Measurements from ENCODE around the gene C11orf65. TPM values are rescaled to one million over a fixed set of nuclear protein-coding genes. Genes with fewer than 3 reads are reported as not detected.
A peak's percentile ranks its signal among the peaks of the same experiment; 100 is the strongest.

The C11orf65 gene, protein sequence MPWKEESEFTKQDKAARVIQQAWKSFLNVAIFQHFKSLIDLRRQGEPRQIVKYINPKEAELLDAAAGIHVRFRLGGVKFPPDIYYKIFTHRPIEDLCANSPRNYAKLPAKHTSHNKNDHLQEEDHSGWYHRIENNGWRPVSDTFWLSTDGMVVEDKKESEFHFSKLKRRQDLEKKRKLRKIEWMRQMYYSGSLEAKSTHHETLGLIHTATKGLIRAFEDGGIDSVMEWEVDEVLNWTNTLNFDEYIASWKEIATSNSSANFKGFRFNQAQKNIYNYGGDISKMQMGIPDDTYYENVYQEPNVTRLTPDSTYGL
- total RNA-seq (2014; rRNA removed; shearing (Covaris generic)) = 0.41 TPM in 1 of 2 replicates, not detected in the other

DNA sequence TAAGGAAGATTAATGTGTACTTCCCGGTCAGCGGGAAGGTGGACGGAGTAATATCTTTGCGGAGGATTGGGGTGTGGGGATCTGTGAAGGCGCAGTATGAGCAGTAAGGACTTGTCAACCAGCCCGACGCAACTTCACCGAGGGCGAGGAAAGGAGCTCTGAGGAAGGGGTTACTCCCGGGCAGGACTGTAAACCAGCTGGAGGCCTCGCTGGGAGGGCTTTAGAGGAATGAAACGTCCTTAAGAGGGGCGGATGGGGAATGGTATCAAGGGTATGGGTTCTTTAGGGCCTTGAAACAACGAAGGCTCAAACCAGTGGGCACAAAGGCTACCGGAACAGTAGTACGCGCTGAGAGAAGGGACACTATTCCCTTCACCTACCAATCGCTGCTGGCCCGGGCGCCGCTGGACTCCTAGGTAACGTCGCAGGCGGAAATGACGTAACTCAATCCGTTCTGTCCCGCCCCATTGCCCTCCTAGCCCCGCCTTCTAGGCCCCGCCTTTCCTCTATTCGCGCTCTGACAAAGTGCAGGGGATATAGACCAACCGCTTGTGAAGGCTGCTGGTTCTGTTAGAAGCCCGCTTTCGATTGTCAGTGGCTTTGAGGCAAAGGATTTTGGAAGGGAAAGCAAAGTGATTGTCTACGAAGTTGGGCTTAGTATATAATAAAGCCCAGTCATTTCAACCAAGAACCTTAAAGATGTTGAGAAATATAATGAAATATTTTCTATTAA lies at the start of gene C11orf65:
C11orf65 (minus strand) TSS at position 439 of the 733 bp plus-strand sequence. CDS start 5,970 bp downstream, outside the sequence.
- peak; percentile 94 for DNase-seq (ENCODE audit: low spot score)

DNA sequence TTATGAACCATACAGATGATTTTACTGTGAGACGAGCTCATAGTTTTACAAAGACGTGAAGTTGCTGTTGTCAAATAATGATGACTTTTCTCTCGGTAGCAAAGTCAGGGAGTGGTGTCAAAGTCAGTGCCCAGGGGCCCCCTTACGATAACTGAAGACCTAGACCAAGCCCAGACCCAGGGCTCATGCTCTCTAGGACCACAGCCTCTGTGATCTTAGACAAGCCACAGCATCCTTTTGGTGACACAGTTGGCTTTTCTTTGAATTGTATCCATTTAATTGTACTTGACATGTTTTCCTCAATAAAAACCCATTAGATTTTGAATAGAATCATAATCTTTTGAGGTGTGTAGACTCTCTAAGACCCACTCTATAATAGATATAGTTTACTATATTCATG lies 48.8 kb upstream of the C11orf65 start:
- DNase-seq (ENCODE audit: low spot score) = no peak

DNA sequence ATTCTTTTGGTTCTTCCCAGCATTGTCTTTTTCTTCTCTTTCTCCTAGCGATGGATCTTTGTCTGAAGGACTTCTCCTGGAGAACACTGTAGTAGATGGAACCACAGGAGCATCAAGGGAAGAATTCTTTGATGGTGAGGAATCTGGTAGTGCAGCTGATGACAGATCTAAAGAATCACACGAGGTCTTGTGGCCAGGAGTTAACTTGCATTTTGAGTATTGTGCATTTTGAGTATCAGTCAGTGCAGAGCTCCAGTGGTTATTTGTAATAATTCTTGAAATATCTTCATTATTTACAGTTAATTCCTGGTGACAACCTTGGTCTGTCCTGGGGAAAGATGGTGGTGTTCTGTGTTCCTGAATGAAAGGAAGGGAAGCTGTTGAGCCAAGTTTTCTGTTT lies 45.4 kb upstream of the C11orf65 start:
- DNase-seq (ENCODE audit: low spot score) = no peak

DNA sequence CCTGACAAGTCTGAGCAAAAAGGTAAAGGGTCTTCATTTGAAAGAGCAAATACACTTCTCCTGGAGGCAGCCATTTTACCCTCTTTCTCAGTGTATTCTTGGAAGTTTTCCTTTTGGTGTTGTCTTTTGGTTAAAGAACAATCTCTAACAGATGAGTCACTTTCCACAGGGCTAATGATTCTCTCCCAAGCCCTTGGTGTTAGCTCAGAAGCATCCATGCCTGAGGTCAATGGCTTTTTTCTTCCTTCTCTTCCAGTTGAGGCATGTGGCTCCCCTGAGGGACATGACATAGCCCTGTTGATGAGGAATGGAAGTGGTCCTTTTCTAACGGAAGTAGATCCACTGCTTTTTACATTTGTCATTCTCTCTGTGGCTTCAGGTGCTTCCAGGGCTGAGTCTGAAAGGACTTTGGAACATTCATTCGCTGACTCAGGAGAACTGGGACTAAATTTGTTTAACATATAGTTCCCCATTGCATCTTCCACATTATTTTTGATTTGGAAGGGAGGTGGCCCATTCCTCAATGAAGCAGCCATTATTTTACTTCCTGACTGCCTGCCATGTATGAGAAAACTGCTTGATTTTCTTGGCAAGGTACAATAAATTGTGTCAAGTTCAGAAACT lies 44.6 kb upstream of the C11orf65 start:
- peak; percentile 12 for DNase-seq (ENCODE audit: low spot score)

DNA sequence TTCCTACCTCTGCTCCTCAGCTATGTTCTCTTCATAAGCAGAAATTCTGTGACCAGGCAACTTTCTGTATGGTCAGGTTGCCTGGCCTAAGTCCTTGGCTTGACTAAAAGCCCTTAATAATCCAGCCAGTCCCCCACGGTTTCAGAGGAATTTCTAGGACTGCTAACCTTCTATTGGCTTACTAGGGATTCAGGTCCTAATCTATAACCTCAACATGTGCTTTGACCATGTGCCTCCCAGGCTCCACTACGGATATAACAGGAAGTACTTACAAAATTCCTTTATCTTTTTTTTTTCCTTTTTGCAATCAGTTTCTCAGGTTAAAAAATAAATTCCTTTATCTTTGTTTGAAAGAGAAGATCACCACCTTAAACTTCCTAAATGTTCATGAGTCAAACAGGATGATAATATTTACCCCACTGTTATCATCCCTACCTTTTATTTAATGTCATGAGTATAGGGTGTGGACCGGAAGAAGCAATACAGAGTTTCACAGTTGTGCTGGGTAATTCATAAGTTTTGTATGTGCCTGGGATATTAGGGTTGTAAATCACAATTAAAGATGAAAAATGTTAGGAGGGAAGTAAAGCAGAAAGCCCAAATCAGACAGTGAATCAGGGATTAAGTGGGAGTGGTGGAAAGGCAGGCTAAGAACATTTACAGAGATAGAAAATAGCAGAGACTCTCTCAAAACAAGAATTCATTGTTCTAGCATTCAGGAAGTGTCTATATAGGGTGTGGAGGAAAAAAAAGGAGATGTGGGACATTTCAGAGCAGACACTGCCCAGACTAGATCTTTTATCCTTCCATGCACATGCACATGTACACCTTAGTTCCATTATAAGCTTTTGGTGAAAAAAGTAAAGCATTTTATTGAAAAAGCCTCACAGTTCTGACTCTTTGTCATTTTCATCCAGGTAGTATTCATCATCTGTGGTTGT lies 41.6 kb upstream of the C11orf65 start:
- DNase-seq (ENCODE audit: low spot score) = no peak

DNA sequence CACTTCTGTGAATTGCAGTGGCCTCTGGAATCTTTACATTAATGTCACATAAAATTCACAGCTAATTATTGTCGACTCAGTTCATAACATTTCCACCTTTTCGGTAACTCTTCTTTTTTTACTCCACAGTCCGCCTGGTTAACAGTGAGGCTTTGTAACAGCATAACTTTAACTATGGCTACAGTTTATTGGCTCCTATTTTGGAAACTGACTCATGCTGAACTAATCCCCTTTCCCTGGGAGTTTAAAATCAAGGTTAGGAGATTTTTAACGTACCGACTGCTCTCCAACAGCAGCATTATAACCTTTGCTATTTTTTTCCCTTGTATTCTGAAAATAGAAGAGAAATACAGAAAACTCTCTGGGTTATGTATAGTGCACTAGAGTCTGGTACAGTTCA lies 34.1 kb upstream of the C11orf65 start:
- no peak for DNase-seq (ENCODE audit: low spot score)

DNA sequence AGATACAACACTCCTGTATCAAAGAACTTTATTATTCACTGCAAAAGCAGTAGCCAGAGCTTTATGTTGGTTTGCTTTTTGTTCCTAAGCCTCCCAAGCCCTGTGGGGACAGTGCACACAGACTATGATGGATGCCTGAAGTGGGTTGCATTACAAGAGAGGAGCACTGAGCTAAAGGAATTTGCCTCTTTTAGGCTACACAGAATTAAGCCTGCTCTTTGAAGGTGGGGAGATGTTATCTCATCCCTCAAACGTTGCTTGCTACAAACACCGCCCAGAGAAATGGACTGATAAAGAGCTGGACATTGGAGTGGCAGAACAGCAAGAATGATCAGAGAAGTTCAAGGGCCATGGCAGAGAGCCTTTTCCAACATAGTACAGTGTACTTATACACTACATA lies 33.4 kb upstream of the C11orf65 start:
- DNase-seq (ENCODE audit: low spot score) = no peak

DNA sequence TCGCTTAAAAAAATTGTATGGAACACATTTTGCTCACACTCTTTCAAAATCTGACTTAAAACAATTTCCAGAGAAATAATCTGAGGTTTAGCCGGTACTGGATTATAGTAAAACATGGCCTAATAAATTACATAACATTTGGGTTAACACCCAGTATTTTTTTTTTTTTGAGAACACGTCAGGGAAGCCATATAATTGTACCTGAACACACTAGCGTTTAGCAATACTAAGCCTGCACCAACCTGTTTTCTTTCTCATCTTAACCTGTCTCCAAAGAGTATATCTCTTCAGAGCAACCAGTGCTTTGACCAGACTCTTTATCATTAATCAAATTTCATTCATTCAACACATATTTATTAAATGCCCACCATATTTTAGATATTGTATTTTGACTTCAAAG lies 32.8 kb upstream of the C11orf65 start:
- no peak for DNase-seq (ENCODE audit: low spot score)

DNA sequence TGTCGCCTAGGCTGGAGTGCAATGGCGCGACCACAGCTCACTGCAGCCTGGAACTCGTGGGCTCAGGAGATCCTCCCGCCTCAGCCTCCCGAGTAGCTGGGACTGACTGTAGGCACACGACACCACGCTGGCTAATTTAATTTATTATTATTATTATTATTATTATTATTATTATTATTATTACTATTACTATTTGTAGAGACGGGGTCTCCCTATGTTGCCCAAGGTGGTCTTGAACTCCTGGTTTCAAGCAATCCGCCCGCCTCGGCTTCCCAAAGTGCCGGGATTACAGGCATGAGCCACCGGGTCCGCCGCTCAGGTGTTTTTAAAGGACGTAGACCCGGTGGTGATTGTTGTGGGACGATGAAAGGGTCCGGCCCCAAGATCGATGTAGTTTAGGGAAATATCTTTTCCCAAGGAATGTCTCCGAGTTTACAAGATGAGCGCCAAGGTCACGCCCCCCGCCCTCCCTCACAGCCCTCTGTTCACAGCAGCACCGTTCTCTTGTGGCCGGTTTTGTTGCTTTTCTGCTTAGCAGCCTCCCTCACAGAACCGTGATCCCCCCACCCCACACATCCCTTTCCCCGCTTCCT lies 31.6 kb upstream of the C11orf65 start:
- no peak for DNase-seq (ENCODE audit: low spot score)

DNA sequence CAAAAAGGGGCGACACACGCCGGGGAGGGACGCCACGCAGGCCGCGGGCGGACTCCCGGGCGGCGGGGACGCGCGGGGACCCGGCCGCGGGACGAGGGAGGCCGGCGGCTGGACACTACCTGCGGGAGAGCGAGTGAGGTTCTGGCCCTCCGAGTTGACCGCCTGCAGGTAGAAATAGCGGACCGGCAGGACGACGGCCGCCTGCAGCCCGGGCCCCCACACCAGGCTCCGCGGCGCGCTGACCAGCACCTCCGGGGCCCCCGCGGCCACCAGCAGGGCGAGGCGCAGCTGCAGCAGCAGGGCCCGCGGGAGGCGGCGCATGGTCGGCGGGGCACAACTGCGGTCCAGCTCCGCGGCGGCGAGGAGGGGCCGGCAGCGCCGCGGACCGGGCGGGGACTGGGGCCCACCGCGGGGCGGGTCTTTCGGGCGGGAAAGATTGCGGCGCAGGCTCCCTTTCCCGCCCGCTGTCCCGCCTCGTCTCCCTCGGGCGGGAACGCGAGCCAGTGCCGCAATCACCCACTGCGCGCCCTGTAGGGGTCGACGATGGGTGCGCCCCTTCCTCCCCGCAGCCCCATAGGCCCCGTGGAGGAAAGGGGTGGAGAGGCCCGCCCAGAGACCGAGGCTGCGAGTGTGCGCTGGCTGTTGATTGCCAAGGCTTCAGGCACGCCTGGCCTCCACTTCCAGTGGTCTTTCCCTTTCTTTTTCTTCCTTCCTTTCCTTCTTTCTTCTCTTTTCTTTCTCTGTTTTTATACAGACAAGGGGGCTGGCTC lies 30.9 kb upstream of the C11orf65 start, which contains the start of gene POGLUT3:
POGLUT3 (minus strand) TSS at position 339 of the 770 bp plus-strand sequence; CDS start at position 321, 18 bp downstream.
- peak; percentile 32 for DNase-seq (ENCODE audit: low spot score)

DNA sequence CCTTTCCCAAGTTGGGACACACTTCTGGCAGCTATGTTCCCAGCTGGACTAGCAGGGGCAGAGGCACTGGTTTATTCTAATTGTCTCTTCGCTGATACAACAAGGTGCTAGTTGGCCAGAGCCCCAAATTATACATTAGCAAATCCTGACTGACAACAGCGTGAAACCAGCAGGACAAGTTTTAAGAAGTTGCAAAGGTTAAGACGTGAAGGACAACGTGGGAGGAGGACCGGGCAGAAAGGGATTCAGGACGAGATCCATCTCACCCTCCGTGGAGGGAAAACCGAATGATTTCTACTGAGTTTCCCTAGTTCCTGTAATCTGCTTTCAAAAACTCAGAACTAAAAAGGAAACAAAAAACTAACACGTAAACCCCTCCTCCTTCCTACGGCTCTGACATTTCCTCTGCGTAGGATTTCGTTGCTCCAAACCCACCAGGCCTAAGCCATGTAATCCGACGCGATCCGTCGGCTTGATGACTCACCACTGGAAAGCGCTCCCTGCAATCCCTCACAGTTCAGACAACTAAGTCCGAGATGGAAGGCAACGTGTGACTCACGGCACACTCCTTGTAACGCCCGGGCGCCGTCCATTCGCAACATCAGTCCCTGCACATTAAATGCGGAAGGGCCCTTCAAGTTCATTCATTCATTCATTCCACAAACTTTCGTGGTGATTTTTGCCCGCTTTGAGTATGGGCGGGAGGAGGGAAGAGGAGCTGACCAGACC lies 30.2 kb upstream of the C11orf65 start:
- peak; percentile 97 for DNase-seq (ENCODE audit: low spot score)

DNA sequence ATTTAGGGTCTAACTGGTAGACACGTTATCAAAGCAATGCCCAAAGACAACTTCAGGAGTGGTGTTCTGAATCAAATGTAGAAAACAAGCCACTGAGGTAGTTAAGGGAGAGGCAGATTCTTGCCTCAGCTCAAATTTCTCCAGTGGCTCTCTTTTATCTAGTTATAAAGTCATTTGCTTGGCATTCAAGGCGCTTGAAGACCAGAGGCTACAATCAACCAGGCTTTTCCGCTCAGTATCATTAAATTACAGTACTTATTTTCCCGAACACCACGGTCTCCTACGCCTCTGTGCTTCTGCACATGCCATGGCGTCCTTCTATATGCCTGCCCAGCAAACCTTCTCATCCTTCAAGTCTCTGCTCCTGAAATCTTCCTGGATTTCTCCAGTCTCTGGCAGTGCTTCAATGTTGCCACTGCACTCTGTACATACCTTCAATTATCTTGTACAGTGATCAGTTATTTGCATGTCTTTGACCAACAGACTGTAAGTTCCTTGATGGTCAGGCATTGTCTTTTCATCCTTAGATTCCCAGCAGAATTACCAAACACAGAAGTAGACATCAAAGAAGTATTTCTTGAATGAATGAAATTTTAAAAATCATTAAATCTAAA lies 29.4 kb upstream of the C11orf65 start:
- DNase-seq (ENCODE audit: low spot score) = no peak

DNA sequence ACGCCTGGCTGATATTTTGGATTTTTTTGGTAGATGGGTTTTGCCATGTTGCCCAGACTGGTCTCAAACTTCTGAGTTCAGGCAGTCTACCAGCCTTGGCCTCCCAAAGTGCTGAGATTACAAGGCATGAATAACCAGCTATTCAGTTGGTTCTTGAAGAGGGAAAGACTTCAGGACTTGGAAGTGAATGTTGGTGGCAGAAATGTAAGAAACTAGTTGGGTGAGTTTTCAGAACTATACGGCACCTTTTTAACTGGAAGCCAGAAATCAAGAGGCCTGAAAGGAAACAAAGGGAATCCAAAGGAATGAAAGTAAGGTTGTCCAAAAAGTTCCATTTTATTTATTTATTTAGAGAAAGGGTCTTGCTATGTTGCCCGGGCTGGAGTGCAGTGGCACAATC lies 28.0 kb upstream of the C11orf65 start:
- DNase-seq (ENCODE audit: low spot score) = no peak

DNA sequence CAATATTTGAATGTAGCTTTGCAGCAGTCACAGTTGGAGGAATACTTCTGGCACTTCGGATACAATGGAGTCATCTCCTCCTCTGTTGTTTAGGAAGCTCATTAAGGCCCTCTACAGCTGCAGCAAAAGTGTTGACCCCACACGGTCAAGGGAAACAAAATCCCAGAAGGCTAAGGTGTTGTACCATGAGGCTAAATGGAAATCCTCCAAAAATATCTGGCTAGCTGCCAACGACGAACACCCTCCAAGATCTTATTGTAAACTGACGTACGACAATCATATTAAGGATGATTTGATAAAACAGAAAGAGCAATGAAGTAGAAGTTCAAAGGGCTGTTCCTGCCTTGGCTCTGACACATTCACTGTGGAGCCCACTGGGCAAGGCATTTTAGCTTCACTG lies 26.9 kb upstream of the C11orf65 start:
- no peak for DNase-seq (ENCODE audit: low spot score)

DNA sequence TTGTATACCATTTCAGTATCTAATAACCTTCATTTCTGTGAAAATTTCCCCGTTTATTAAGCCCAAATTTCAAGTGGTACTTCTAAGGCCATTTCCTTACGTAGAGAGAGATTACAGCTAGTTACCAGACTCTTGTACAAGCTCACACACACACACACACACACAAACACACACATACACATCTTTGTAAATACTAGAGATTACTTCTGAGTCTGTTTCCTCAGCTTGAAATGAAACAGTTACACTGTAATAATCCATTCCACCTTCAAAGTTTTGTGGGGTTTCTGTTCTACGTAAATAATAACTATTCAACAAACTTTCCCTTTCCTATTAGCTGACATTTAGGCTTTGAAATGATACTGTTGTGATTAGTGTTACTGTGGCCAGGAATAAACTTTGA lies 24.6 kb upstream of the C11orf65 start:
- DNase-seq (ENCODE audit: low spot score) = no peak

DNA sequence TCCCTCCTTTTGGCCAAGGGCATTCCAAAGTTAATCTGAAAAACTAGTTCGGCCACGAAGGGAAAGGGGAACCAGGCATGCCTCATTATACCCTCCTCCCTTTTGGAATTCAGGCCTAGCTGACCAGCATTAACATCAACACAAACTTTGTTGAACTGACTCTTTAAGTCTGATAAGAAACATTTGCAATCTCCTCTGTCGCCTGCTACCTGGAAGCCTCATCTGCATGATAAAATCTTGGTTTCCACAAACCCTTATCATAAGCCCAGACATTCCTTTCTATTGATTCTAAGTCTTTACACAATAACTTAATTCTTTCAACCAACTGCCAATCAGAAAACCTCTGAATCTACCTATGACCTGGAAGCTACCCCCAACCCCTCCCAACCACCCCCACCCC lies 19.5 kb upstream of the C11orf65 start:
- DNase-seq (ENCODE audit: low spot score) = no peak

DNA sequence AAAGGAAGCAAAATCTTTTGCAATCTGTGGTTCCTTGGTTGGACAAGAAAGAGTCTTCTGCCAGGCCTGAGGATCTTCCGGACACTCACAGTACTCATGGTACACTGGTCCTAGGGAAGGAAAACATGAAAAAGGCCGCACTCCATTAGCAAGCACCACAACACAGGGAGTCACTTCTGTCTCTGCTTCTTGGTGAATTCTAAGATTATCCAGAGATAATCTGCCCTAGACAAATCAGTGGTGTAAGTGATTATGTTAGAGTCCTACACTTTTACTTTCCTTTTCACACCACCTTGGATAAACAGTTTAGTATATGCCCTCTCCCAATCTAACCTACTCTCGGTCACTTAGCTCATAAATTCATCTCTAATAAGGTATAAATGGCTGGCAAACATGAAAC lies 19.0 kb upstream of the C11orf65 start:
- DNase-seq (ENCODE audit: low spot score) = no peak

DNA sequence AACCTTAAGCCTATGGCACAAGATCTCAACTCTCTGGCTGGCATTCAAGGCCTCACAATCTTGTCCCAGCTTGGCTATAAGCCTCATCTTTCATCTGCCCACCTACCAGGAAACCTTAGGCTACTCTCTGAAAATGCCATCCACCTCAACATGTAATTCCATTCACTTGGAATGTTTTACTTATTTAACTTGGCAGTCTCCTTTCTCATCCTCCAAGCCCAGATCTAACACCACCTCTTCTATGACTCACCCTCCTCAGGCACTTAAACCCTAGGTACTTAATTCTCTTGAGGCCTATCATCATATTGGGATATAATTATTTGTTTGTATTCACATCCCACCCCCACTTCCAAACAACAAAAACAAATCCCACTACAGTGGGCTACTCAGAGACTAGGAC lies 15.8 kb upstream of the C11orf65 start:
- no peak for DNase-seq (ENCODE audit: low spot score)
